Calu3 (cell line): ENCODE results near the gene SESN1. TPM values are rescaled to one million over a fixed set of nuclear protein-coding genes. Genes with fewer than 3 reads are reported as not detected.

ENCODE experiments used
- BruUV-seq: library from RNA; stranded (reverse); fragments of 400-500 nt; replicated peaks from 2 replicates; lab custom pipeline; 2021; lab: Mats Ljungman, UMichigan
- CTCF ChIA-PET: fragments of 300-600 bp; sonication (Branson Sonifier 250); formaldehyde crosslinking; loops from one replicate; lab custom pipeline; 2022; ENCODE audit warnings: antibody characterized with exemption; lab: Charles Lee
- DNase-seq: peaks from one replicate; pipeline ENCODE4 v3.0.0; 2022
- H3K27ac Mint-ChIP-seq: one replicate; pipeline ENCODE4 v1.8.0; 2022; ENCODE audit warnings: mixed read lengths; ENCODE audit not compliant: unreplicated experiment
- H3K27me3 Mint-ChIP-seq: one replicate; pipeline ENCODE4 v1.8.0; 2022; ENCODE audit warnings: mixed read lengths; ENCODE audit not compliant: unreplicated experiment
- H3K36me3 Mint-ChIP-seq: one replicate; pipeline ENCODE4 v1.8.0; 2022; ENCODE audit warnings: mild to moderate bottlenecking, moderate library complexity, mixed read lengths; ENCODE audit not compliant: insufficient read depth, unreplicated experiment
- H3K4me1 Mint-ChIP-seq: one replicate; pipeline ENCODE4 v1.8.0; 2022; ENCODE audit warnings: mild to moderate bottlenecking, low read depth, mixed read lengths; ENCODE audit not compliant: unreplicated experiment
- H3K4me3 Mint-ChIP-seq: one replicate; pipeline ENCODE4 v1.8.0; 2022; ENCODE audit warnings: mild to moderate bottlenecking, low read depth, moderate library complexity, mixed read lengths; ENCODE audit not compliant: unreplicated experiment
- H3K9me3 Mint-ChIP-seq: one replicate; pipeline ENCODE4 v1.8.0; 2022; ENCODE audit warnings: low read depth, mixed read lengths; ENCODE audit not compliant: unreplicated experiment
- CTCF ChIP-seq: fragments of 200-600 bp; IDR thresholded peaks from one replicate; pipeline ENCODE4 v1.8.0; 2022; ENCODE audit warnings: antibody characterized with exemption; ENCODE audit not compliant: unreplicated experiment
- intact Hi-C: fragments of 100-400 bp; cut with micrococcal nuclease; formaldehyde crosslinking; loops from one replicate; pipeline ENCODE4 v1.10.0; 2022; ENCODE audit not compliant: unreplicated experiment
- total RNA-seq: library from RNA; stranded (reverse); gene quantifications from 2 replicates; pipeline ENCODE4 v1.2.3, GENCODE V29; 2022

SESN1 gene
- total RNA-seq, 1 experiment from 2014 or later, result 5.9 TPM

- no peaks in the 10 kb centered on the region for H3K36me3 Mint-ChIP-seq
- no peak overlapping the region for H3K4me3 Mint-ChIP-seq
- CTCF ChIA-PET, result no interaction called here
- H3K9me3 Mint-ChIP-seq, result no peaks in the 10 kb centered on the region
- no TSS peak for BruUV-seq
- H3K27ac Mint-ChIP-seq, result no peak overlapping the region
- peaks cover 7% of the 10 kb centered on the region for H3K27me3 Mint-ChIP-seq
- intact Hi-C loops, result no loop called here
- no peaks in the 10 kb centered on the region for H3K4me1 Mint-ChIP-seq
- DNase-seq, result no peak
- no peak for TF ChIP-seq CTCF
These were observed 61.0 kb downstream of the SESN1 start for GRCh38 chr6:109033655-109034054.

DNA sequence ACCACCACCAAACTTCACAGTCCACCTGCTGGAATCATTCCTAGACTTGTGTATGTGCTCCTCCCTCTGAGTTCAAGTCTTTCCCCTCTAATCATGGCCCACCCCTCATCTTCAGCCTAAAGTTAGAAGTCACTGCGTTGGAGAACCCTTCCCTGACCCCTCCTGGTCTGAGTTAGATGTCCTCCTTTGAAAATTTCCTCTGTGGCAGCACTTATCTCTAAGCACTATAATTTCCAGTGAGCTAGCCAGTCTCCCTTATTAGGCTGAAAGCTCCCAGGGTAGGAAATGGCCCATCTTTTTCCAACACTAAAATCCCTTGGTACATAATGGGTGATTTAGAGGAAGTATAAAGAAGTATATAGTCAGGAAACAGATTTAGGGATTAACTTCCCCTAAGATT lies 63.2 kb downstream of the SESN1 start:
- DNase-seq, result no peak
- no TSS peak for BruUV-seq
- CTCF ChIA-PET, result no interaction called here
- intact Hi-C loops, result no loop called here
- Mint-ChIP-seq H3K36me3 (no peaks in the 10 kb centered on the region), H3K9me3 (no peaks in the 10 kb centered on the region), H3K27me3 (no peaks in the 10 kb centered on the region), H3K27ac (no peak overlapping the region), H3K4me1 (no peaks in the 10 kb centered on the region), H3K4me3 (no peak overlapping the region)
- TF ChIP-seq CTCF, result no peak

DNA sequence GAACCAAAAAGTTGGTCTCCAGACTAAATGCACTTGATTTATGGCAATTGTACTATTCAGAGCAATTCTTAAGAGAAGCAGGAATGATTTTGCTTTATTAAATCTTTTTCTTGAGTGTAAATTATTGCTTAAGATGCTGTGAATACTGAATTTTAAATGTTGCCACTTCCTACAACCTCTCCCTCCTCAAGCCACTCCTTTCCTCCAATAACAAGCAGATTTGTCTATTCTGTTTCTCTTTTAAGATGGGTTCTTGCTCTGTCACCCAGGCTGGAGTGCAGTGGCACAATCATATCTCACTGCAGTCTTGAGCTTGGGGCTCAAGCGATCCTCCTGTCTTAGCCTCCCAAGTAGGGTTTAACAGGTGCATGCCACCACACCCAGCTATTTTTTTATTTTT lies 65.3 kb downstream of the SESN1 start:
- no peak for DNase-seq
- Mint-ChIP-seq H3K4me3 (no peak overlapping the region), H3K27me3 (no peaks in the 10 kb centered on the region), H3K27ac (no peak overlapping the region), H3K9me3 (no peaks in the 10 kb centered on the region), H3K36me3 (no peaks in the 10 kb centered on the region), H3K4me1 (no peaks in the 10 kb centered on the region)
- BruUV-seq, result no TSS peak
- intact Hi-C loops, result no loop called here
- no peak for TF ChIP-seq CTCF
- CTCF ChIA-PET, result no interaction called here

- no peak for TF ChIP-seq CTCF
- no peaks in the 10 kb centered on the region for H3K36me3 Mint-ChIP-seq
- H3K27me3 Mint-ChIP-seq, result no peaks in the 10 kb centered on the region
- no peak overlapping the region for H3K27ac Mint-ChIP-seq
- H3K4me1 Mint-ChIP-seq, result no peaks in the 10 kb centered on the region
- intact Hi-C loops, result no loop called here
- DNase-seq, result no peak
- CTCF ChIA-PET, result no interaction called here
- no TSS peak for BruUV-seq
- no peak overlapping the region for H3K4me3 Mint-ChIP-seq
- no peaks in the 10 kb centered on the region for H3K9me3 Mint-ChIP-seq
These were observed 66.2 kb downstream of the SESN1 start for GRCh38 chr6:109028439-109028838.
